ENCODE results near the gene FAM236A.
"Not testable (repeated sequence)": the region's sequence is repeated elsewhere in the genome, so short reads cannot be mapped to it uniquely, and the experiment has no call there.

DNA sequence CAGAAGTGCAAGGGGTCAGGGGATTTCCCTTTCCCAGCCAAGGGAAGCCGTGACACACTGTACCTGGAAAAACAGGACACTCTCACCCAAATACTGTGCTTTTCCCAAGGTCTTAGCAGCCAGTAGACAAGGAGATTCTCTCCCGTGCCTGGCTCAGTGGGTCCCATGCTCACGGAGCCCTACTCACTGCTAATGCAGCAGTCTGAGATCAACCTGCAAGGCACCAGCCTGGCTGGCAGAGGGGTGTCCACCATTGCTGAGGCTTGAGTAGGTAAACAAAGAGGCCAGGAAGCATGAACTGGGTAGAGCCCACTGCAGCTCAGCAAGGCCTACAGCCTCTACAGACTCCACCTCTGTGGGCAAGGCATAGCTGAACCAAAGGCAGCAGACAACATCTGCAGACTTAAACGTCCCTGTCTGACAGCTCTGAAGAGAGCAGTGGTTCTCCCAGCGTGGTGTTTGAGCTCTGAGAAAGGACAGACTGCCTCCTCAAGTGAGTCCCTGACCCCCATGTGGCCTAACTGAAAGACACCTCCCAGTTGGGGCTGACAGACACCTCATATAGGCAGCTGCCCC, 43.0 kb downstream of the FAM236A start:
- TF ChIP-seq EP300 (IDR thresholded peaks at IDR 0.05; ENCODE audit: low read depth); POLR2AphosphoS5 (IDR thresholded peaks at IDR 0.05): not testable (repeated sequence)
